ENCODE results near the gene CHMP5. TPM values are rescaled to one million over a fixed set of nuclear protein-coding genes. Genes with fewer than 3 reads are reported as not detected.

The CHMP5 gene
- total RNA-seq, 3 donors from 2014 or later (not counting 1 experiment from before 2014, with no cell fraction given), result 21.3 to 24.5 (median 24.0) TPM

DNA sequence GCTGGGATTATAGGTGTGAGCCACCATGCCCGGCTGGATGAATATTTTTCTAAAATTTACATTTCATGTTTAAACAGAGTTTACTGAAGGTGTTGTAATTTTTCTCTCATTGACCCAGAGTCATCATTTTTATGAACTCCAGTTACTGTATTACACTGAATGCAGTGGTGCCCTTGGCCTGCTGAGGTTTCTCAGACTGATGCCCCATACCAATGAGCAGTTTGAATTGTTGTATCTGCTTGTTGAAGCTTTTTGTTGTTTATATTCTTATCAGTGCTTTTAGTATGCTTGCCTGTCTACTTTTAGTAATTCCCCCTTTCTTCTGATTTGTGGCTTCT is 55.4 kb downstream of the CHMP5 start:
- H3K4me3 Mint-ChIP-seq, result no peak overlapping the region
- no peak for DNase-seq
- H3K4me1 Mint-ChIP-seq, result no peaks in the 10 kb centered on the region
- Histone ChIP-seq H3K27ac (ENCODE audit: low read length) (no peak overlapping the region), H3K27me3 (ENCODE audit: control insufficient read depth, insufficient read depth, low read length) (no peaks in the 10 kb centered on the region), H3K4me1 (ENCODE audit: control insufficient read depth, insufficient read depth, low read length) (no peaks in the 10 kb centered on the region), H3K4me3 (ENCODE audit: low read length) (no peak overlapping the region), H3K36me3 (ENCODE audit: control insufficient read depth, insufficient read depth, low read length) (peaks cover 75% of the 10 kb centered on the region), H3K9me3 (ENCODE audit: control insufficient read depth, insufficient read depth, low read length) (no peaks in the 10 kb centered on the region)
- intact Hi-C loops (cut with micrococcal nuclease), result no loop called here
- 100% methylated on average over 1 of the region's 1 CpG for WGBS (ENCODE audit: insufficient coverage)
- no peak overlapping the region for H3K27ac Mint-ChIP-seq
- no peaks in the 10 kb centered on the region for H3K27me3 Mint-ChIP-seq (ENCODE audit: low read depth in 2 of 2)
- H3K36me3 Mint-ChIP-seq, result peaks cover 55% of the 10 kb centered on the region
- TF ChIP-seq CTCF (IDR thresholded peaks at IDR 0.05), result no peak
- ATAC-seq, result no peak
- H3K9me3 Mint-ChIP-seq, result no peaks in the 10 kb centered on the region

- Mint-ChIP-seq H3K9me3 (no peaks in the 10 kb centered on the region), H3K4me1 (no peaks in the 10 kb centered on the region), H3K27ac (peak overlapping the region in 1 of 2 donors; percentile 21), H3K4me3 (no peak overlapping the region), H3K27me3 (ENCODE audit: low read depth in 2 of 2) (no peaks in the 10 kb centered on the region), H3K36me3 (peaks cover 55% of the 10 kb centered on the region)
- Histone ChIP-seq H3K9me3 (ENCODE audit: control insufficient read depth, insufficient read depth, low read length) (no peaks in the 10 kb centered on the region), H3K4me3 (ENCODE audit: low read length) (no peak overlapping the region), H3K4me1 (ENCODE audit: control insufficient read depth, insufficient read depth, low read length) (no peaks in the 10 kb centered on the region), H3K27ac (ENCODE audit: low read length) (no peak overlapping the region), H3K36me3 (ENCODE audit: control insufficient read depth, insufficient read depth, low read length) (peaks cover 72% of the 10 kb centered on the region), H3K27me3 (ENCODE audit: control insufficient read depth, insufficient read depth, low read length) (no peaks in the 10 kb centered on the region)
- TF ChIP-seq CTCF (IDR thresholded peaks at IDR 0.05), result no peak
- DNase-seq (no peak), ATAC-seq (no peak)
- no CpG with 5 or more reads among the region's 2 CpGs for WGBS (ENCODE audit: insufficient coverage)
- intact Hi-C loops (cut with micrococcal nuclease), result no loop called here
These were observed 55.9 kb downstream of the CHMP5 start for GRCh38 chr9:33320568-33321261.

DNA sequence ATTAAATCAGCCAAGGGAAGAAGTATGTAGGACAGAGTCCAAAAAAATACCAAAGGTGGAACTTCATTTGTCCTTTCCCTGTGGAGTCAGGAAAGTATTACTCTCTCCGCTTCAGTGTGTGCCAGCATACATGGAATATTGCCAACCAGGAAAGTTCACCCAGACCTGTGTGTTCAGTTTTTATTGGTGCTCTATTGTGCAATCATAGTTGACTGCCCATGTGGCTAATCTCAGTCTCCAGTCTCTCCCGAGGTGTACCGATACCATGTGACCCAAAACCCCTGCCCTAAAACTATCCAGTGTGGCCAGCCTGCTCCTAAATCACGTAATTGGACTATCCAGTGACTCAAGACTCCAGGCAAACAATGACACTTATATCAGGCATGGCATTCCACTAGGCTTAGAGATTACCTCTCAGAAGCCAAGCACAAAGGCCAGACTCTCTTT is 64.3 kb downstream of the CHMP5 start:
- 94% methylated on average over 4 of the region's 4 CpGs for WGBS (ENCODE audit: insufficient coverage)
- Histone ChIP-seq H3K27me3 (ENCODE audit: control insufficient read depth, insufficient read depth, low read length) (no peaks in the 10 kb centered on the region), H3K27ac (ENCODE audit: low read length) (no peak overlapping the region), H3K36me3 (ENCODE audit: control insufficient read depth, insufficient read depth, low read length) (peaks cover 58% of the 10 kb centered on the region), H3K4me3 (ENCODE audit: low read length) (no peak overlapping the region), H3K4me1 (ENCODE audit: control insufficient read depth, insufficient read depth, low read length) (no peaks in the 10 kb centered on the region), H3K9me3 (ENCODE audit: control insufficient read depth, insufficient read depth, low read length) (no peaks in the 10 kb centered on the region)
- Mint-ChIP-seq H3K27ac (peak overlapping the region in 1 of 2 donors; percentile 44), H3K4me3 (no peak overlapping the region), H3K9me3 (no peaks in the 10 kb centered on the region), H3K36me3 (peaks cover 36% of the 10 kb centered on the region), H3K27me3 (ENCODE audit: low read depth in 2 of 2) (no peaks in the 10 kb centered on the region), H3K4me1 (no peaks in the 10 kb centered on the region)
- intact Hi-C loops (cut with micrococcal nuclease), result no loop called here
- DNase-seq (no peak), ATAC-seq (no peak)
- TF ChIP-seq CTCF (IDR thresholded peaks at IDR 0.05), result no peak

DNA sequence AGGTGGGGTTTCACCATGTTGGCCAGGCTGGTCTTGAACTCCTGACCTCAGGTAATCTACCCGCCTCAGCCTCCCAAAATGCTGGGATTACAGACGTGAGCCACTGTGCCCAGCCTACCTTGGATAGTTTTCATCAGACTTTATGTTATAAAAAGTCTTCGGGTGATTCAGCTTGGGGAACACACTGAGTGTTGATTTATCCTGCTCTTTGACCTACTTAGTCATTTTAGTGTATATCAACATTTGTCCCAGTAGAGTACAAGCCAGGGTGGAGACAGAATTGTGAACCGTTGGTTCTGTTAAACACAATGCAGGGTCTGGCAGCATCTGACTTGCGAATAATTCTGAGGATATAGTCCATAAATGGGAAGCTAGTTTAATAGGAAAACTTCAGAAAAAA is 65.1 kb downstream of the CHMP5 start:
- DNase-seq, result no peak
- no peaks in the 10 kb centered on the region for H3K9me3 ChIP-seq (ENCODE audit: control insufficient read depth, insufficient read depth, low read length)
- no peaks in the 10 kb centered on the region for H3K4me1 Mint-ChIP-seq
- no peaks in the 10 kb centered on the region for H3K27me3 Mint-ChIP-seq (ENCODE audit: low read depth in 2 of 2)
- H3K36me3 Mint-ChIP-seq, result peaks cover 28% of the 10 kb centered on the region
- no peak overlapping the region for H3K27ac ChIP-seq (ENCODE audit: low read length)
- no peak for ATAC-seq
- TF ChIP-seq CTCF (IDR thresholded peaks at IDR 0.05), result no peak
- no peaks in the 10 kb centered on the region for H3K27me3 ChIP-seq (ENCODE audit: control insufficient read depth, insufficient read depth, low read length)
- intact Hi-C loops (cut with micrococcal nuclease), result no loop called here
- H3K4me1 ChIP-seq (ENCODE audit: control insufficient read depth, insufficient read depth, low read length), result no peaks in the 10 kb centered on the region
- no peak overlapping the region for H3K27ac Mint-ChIP-seq
- H3K4me3 Mint-ChIP-seq, result no peak overlapping the region
- H3K36me3 ChIP-seq (ENCODE audit: control insufficient read depth, insufficient read depth, low read length), result peaks cover 55% of the 10 kb centered on the region
- H3K4me3 ChIP-seq (ENCODE audit: low read length), result no peak overlapping the region
- H3K9me3 Mint-ChIP-seq, result no peaks in the 10 kb centered on the region
- 97% methylated on average over 5 of the region's 5 CpGs for WGBS (ENCODE audit: insufficient coverage)
